HepG2 (cell line): ENCODE data around the gene IPO13. TPM values are rescaled to one million over a fixed set of nuclear protein-coding genes. Genes with fewer than 3 reads are reported as not detected.

Source experiments
- ARID2 ChIP-seq: sonication (generic); formaldehyde crosslinking; IDR thresholded peaks from 2 replicates; pipeline ENCODE4 v1.8.1; 2022; ENCODE audit warnings: mild to moderate bottlenecking, missing genetic modification reagents, borderline replicate concordance
- HNF4G ChIP-seq, 2 experiments: sonication (generic) in 1 of 2; formaldehyde crosslinking in 1 of 2; IDR thresholded peaks; 2 replicates each; pipeline versions ENCODE4 v1.4.0 to v1.6.1; 2011 to 2020; ENCODE audit warnings: borderline replicate concordance in 2 of 2, low read depth in 2 of 2, mild to moderate bottlenecking in 2 of 2, low read length in 1 of 2, missing genetic modification reagents in 1 of 2, moderate library complexity in 1 of 2
- MIXL1 ChIP-seq: IDR thresholded peaks from 2 replicates; pipeline ENCODE4 v1.6.1; 2016
- NFATC3 ChIP-seq: sonication (generic); formaldehyde crosslinking; IDR thresholded peaks from 2 replicates; pipeline ENCODE4 v1.5.1; 2020; ENCODE audit warnings: mild to moderate bottlenecking, missing genetic modification reagents
- PHF8 ChIP-seq: sonication (generic); formaldehyde crosslinking; IDR thresholded peaks from 2 replicates; pipeline ENCODE4 v1.5.0; 2020; ENCODE audit warnings: missing genetic modification reagents
- RARA ChIP-seq: IDR thresholded peaks from 2 replicates; pipeline ENCODE4 v1.6.1; 2016; ENCODE audit warnings: missing genetic modification reagents, missing compliant biosample characterization
- SP5 ChIP-seq: IDR thresholded peaks from 2 replicates; pipeline ENCODE4 v1.6.1; 2016; ENCODE audit warnings: low read depth, borderline replicate concordance
- SRY ChIP-seq: sonication (generic); formaldehyde crosslinking; IDR thresholded peaks from 2 replicates; pipeline ENCODE4 v1.8.0; 2022; ENCODE audit warnings: mild to moderate bottlenecking, missing genetic modification reagents
- ZNF598 ChIP-seq: sonication (generic); formaldehyde crosslinking; IDR thresholded peaks from 2 replicates; pipeline ENCODE4 v1.5.1; 2020; ENCODE audit warnings: mild to moderate bottlenecking, missing genetic modification reagents, borderline replicate concordance
- polyA plus RNA-seq, 8 experiments: library from polyadenylated mRNA; depleted of rRNA in 3 of 8; stranded (reverse) in 7 of 8; unstranded in 1 of 8; fragments of >200 nt; fragmentation: Illumina TruSeq in 4 of 8; extraction: Trizol in 4 of 8; gene quantifications; 2 replicates each; pipeline versions ENCODE4 v1.2.1 to v1.2.3, GENCODE V29; 2011 to 2016; ENCODE audit warnings: low read depth in 4 of 8, missing spikeins in 1 of 8, mixed read lengths in 1 of 8; ENCODE audit not compliant: insufficient read depth in 1 of 8
- total RNA-seq, 5 experiments: library from RNA; depleted of rRNA; stranded (reverse); fragments of >200 nt; fragmentation: Illumina TruSeq; extraction: Trizol; gene quantifications; 2 replicates each; pipeline ENCODE4 v1.2.3, GENCODE V29; 2016; ENCODE audit warnings: low read depth in 1 of 5
- TF ChIP-seq, protein P1 (sequence below): sonication (generic); formaldehyde crosslinking; IDR thresholded peaks from 2 replicates; pipeline ENCODE4 v1.4.0; 2020; ENCODE audit warnings: mild to moderate bottlenecking, missing genetic modification reagents
- TF ChIP-seq, protein P2 (sequence below): sonication (generic); formaldehyde crosslinking; conservative IDR thresholded peaks from 2 replicates; pipeline ENCODE4 v1.4.0; 2020; ENCODE audit warnings: mild to moderate bottlenecking, missing genetic modification reagents, moderate library complexity
- TF ChIP-seq, protein P3 (sequence below): sonication (generic); formaldehyde crosslinking; IDR thresholded peaks from 2 replicates; pipeline ENCODE4 v1.4.0; 2020; ENCODE audit warnings: missing genetic modification reagents
- TF ChIP-seq, protein P4 (sequence below): sonication (generic); formaldehyde crosslinking; IDR thresholded peaks from 2 replicates; pipeline ENCODE4 v1.4.0; 2020; ENCODE audit warnings: missing genetic modification reagents
- TF ChIP-seq, protein P5 (sequence below): sonication (generic); formaldehyde crosslinking; IDR thresholded peaks from 2 replicates; pipeline ENCODE4 v1.5.0; 2020; ENCODE audit warnings: mild to moderate bottlenecking, missing genetic modification reagents, borderline replicate concordance

IPO13 gene
- total and polyA plus RNA-seq, 2 of the 13 experiments (the other 11 are each of a cell fraction or from before 2014, with no cell fraction given) = 12.9 to 15.6 TPM

DNA sequence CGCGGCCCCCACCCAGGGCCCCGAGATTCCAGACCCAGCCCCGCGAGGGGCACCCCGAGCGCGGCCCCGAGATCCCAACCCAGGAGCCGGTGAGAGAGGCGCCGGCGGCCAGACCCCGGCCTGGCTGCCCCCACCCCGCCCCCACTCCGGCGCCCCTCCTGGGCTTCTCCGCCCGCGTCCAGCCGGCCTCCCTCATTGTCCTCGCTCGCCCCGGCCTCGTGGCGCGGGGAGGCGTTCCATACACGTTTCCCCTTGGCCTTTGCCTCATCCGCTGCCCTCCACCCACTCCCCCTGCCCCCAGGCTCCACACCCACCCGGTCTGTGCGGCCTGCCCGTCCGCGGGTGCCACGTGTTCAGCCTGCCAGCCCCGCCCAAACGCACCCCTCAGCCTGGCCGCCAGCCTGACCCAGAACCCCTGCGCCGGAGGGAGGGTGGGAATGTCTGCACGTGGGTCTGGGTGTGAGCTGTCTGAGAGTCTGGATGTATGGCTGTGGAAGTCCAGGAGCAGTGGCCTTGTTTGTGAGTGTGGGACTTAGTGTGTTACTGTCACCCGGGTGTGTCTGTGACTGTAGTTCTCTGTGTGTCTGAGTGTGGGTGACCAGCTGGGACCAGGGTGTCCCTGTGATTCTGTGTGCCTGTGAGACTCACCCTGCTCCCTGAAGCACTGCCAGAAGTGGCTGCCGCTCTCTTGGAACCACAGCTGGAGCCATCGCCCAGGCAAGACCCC is 32.9 kb downstream of the IPO13 start (continued):
- TF ChIP-seq, protein P1, sequence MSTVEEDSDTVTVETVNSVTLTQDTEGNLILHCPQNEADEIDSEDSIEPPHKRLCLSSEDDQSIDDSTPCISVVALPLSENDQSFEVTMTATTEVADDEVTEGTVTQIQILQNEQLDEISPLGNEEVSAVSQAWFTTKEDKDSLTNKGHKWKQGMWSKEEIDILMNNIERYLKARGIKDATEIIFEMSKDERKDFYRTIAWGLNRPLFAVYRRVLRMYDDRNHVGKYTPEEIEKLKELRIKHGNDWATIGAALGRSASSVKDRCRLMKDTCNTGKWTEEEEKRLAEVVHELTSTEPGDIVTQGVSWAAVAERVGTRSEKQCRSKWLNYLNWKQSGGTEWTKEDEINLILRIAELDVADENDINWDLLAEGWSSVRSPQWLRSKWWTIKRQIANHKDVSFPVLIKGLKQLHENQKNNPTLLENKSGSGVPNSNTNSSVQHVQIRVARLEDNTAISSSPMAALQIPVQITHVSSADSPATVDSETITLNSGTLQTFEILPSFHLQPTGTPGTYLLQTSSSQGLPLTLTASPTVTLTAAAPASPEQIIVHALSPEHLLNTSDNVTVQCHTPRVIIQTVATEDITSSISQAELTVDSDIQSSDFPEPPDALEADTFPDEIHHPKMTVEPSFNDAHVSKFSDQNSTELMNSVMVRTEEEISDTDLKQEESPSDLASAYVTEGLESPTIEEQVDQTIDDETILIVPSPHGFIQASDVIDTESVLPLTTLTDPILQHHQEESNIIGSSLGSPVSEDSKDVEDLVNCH (CRISPR knock-in tag) = no peak
- TF ChIP-seq, protein P2, sequence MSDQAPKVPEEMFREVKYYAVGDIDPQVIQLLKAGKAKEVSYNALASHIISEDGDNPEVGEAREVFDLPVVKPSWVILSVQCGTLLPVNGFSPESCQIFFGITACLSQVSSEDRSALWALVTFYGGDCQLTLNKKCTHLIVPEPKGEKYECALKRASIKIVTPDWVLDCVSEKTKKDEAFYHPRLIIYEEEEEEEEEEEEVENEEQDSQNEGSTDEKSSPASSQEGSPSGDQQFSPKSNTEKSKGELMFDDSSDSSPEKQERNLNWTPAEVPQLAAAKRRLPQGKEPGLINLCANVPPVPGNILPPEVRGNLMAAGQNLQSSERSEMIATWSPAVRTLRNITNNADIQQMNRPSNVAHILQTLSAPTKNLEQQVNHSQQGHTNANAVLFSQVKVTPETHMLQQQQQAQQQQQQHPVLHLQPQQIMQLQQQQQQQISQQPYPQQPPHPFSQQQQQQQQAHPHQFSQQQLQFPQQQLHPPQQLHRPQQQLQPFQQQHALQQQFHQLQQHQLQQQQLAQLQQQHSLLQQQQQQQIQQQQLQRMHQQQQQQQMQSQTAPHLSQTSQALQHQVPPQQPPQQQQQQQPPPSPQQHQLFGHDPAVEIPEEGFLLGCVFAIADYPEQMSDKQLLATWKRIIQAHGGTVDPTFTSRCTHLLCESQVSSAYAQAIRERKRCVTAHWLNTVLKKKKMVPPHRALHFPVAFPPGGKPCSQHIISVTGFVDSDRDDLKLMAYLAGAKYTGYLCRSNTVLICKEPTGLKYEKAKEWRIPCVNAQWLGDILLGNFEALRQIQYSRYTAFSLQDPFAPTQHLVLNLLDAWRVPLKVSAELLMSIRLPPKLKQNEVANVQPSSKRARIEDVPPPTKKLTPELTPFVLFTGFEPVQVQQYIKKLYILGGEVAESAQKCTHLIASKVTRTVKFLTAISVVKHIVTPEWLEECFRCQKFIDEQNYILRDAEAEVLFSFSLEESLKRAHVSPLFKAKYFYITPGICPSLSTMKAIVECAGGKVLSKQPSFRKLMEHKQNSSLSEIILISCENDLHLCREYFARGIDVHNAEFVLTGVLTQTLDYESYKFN (CRISPR knock-in tag) = peak; percentile 50
- TF ChIP-seq MIXL1 (CRISPR knock-in tag) (no peak), PHF8 (CRISPR knock-in tag) (peak; percentile 53), SRY (CRISPR knock-in tag) (no peak), RARA (CRISPR knock-in tag) (peak; percentile 49; the same call in 1 of the 2 replicates), SP5 (CRISPR knock-in tag) (peak; percentile 85), HNF4G (IDR thresholded peaks at IDR 0.05; ENCODE audit: borderline replicate concordance, low read depth, low read length) (peak; percentile 23; the same call in 1 of the 2 replicates), HNF4G (CRISPR knock-in tag; IDR thresholded peaks at IDR 0.05; ENCODE audit: borderline replicate concordance, low read depth) (peak; percentile 56; the same call in 1 of the 2 replicates), ZNF598 (CRISPR knock-in tag) (peak; percentile 26; the same call in 1 of the 2 replicates), ARID2 (no peak), NFATC3 (no peak)
- TF ChIP-seq, protein P3, sequence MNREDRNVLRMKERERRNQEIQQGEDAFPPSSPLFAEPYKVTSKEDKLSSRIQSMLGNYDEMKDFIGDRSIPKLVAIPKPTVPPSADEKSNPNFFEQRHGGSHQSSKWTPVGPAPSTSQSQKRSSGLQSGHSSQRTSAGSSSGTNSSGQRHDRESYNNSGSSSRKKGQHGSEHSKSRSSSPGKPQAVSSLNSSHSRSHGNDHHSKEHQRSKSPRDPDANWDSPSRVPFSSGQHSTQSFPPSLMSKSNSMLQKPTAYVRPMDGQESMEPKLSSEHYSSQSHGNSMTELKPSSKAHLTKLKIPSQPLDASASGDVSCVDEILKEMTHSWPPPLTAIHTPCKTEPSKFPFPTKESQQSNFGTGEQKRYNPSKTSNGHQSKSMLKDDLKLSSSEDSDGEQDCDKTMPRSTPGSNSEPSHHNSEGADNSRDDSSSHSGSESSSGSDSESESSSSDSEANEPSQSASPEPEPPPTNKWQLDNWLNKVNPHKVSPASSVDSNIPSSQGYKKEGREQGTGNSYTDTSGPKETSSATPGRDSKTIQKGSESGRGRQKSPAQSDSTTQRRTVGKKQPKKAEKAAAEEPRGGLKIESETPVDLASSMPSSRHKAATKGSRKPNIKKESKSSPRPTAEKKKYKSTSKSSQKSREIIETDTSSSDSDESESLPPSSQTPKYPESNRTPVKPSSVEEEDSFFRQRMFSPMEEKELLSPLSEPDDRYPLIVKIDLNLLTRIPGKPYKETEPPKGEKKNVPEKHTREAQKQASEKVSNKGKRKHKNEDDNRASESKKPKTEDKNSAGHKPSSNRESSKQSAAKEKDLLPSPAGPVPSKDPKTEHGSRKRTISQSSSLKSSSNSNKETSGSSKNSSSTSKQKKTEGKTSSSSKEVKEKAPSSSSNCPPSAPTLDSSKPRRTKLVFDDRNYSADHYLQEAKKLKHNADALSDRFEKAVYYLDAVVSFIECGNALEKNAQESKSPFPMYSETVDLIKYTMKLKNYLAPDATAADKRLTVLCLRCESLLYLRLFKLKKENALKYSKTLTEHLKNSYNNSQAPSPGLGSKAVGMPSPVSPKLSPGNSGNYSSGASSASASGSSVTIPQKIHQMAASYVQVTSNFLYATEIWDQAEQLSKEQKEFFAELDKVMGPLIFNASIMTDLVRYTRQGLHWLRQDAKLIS (CRISPR knock-in tag) = no peak
- TF ChIP-seq, protein P4, sequence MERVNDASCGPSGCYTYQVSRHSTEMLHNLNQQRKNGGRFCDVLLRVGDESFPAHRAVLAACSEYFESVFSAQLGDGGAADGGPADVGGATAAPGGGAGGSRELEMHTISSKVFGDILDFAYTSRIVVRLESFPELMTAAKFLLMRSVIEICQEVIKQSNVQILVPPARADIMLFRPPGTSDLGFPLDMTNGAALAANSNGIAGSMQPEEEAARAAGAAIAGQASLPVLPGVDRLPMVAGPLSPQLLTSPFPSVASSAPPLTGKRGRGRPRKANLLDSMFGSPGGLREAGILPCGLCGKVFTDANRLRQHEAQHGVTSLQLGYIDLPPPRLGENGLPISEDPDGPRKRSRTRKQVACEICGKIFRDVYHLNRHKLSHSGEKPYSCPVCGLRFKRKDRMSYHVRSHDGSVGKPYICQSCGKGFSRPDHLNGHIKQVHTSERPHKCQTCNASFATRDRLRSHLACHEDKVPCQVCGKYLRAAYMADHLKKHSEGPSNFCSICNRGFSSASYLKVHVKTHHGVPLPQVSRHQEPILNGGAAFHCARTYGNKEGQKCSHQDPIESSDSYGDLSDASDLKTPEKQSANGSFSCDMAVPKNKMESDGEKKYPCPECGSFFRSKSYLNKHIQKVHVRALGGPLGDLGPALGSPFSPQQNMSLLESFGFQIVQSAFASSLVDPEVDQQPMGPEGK = peak; percentile 80
- TF ChIP-seq, protein P5, sequence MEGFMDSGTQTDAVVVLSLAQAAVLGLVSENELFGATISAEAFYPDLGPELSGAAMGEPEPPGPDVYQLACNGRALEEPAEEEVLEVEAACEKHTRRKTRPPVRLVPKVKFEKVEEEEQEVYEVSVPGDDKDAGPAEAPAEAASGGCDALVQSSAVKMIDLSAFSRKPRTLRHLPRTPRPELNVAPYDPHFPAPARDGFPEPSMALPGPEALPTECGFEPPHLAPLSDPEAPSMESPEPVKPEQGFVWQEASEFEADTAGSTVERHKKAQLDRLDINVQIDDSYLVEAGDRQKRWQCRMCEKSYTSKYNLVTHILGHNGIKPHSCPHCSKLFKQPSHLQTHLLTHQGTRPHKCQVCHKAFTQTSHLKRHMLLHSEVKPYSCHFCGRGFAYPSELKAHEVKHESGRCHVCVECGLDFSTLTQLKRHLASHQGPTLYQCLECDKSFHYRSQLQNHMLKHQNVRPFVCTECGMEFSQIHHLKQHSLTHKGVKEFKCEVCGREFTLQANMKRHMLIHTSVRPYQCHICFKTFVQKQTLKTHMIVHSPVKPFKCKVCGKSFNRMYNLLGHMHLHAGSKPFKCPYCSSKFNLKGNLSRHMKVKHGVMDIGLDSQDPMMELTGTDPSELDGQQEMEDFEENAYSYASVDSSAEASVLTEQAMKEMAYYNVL (CRISPR knock-in tag) = no peak
